T-helper 2 cell (primary cell): ENCODE data around the gene ZNF8.
"Not testable (repeated sequence)": the region's sequence is repeated elsewhere in the genome, so short reads cannot be mapped to it uniquely, and the experiment has no call there.

ENCODE experiments used
- DNase-seq, 5 experiments: peaks; one replicate each; pipeline versions ENCODE4 v3.0.0 to v3.0.0-alpha.2; 2012 to 2022
- total RNA-seq, 2 donors: gene quantifications; one replicate each; lab custom pipeline; 2026; lab: John Stamatoyannopoulos, UW

ZNF8 gene
- 12.6 to 15.3 reads per million in 2 donors for total RNA-seq

GRCh38 chr19:58278541-58279041 is at the start of gene ZNF8:
ZNF8 (plus strand) TSS chr19:58278955; CDS start chr19:58279082, 127 bp downstream.
- peak; percentile 87 to 100 (median 94) for DNase-seq

GRCh38 chr19:58229255-58229639 is 49.5 kb upstream of the ZNF8 start:
- peak in 1 of 5 experiments; percentile 30 for DNase-seq

GRCh38 chr19:58237324-58237723 is 41.4 kb upstream of the ZNF8 start:
- DNase-seq, result no peak

DNA sequence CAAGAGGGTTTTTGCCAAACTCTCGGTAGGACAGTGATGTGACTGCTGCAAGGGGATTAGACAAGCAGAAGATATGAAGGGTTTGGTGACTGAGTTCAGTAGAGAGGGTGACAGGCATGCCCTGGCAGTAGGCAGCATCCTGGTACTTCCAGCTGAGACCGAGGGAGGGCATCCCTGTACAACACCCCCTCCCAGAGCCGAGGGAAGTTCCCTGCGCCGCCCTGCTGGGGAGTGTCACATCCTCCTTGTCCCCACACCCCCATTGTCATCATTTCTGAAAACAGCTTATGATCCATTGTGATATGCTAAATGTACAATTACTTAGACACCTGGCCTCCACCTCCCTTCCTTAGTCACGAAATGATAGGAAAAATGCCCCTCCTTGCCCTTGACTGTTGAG is 35.4 kb upstream of the ZNF8 start:
- no peak for DNase-seq

DNA sequence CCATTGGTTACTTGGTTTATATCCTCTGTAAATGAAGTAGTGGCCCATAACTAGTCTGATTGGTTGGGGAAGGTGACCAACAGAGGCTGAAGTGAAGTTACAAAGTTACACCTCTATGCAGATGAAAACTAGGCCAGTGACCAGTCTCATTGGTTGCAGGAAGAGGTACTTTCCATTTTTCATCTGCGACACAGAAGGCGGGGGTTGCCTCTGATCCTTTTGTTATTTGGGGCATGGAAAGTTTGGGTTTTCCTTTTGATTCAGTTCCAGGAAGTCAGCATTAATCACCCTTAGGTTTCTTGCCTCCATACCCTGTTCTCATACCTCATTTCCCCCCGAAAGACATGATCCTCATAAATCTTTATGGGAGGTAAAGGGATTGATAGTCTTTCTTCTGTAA is 29.9 kb upstream of the ZNF8 start:
- no peak for DNase-seq

DNA sequence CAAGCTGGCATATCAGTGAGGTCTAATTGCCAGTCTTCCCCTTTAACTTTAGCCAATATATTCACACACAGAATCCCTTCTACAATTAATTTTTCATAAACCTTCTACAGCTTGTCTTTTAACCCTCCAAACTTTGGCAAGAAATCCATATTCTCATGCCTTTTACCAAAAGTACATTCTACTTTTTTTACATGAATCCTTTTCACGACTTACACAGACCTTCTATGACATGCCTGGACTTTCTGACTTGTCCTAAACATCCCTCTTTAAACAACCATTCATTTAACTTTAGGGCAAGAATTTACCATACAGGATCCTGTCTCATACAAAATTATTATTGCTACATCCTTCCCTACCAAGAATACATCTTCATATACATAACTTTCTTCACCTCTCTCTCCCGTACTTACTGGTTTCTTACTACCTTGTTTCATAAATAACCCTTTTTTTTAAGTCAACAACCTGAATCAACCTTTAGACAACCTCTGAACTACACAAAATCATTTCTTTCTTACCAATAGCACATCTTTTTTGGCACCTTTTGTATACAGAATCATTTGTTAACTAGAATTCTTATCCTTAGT is 26.6 kb upstream of the ZNF8 start:
- peak in 1 of 5 experiments; percentile 22 for DNase-seq

GRCh38 chr19:58258259-58258658 is 20.5 kb upstream of the ZNF8 start:
- DNase-seq, result not testable (repeated sequence)

GRCh38 chr19:58261600-58261967 is 17.2 kb upstream of the ZNF8 start:
- DNase-seq, result peak in 1 of 5 experiments; percentile 10

GRCh38 chr19:58261968-58262921 is 16.5 kb upstream of the ZNF8 start:
- DNase-seq, result peak in 1 of 5 experiments; percentile 6

- no peak for DNase-seq
Observed at GRCh38 chr19:58262922-58263296, 15.8 kb upstream of the ZNF8 start.

- no peak for DNase-seq
Observed at GRCh38 chr19:58265100-58265499, 13.7 kb upstream of the ZNF8 start.

DNA sequence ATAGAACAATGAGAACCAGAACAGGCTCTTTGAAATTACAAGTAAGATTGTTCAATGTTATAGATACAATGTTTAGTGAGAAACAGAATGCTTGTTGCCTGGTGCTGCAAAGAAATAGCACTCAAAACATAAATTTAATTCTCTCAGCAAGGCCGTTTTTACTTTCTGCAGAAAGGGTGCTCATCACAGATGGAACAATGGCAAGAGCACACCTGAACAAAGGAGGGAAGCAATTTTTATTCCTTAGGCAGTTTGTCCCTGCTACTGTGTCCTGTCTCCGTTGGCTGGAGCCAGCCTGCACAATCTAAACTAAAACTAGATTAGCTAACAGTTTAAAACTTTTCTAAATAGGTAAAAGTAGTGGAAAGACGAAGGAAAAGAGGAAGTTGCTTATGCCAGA is 10.4 kb upstream of the ZNF8 start:
- DNase-seq, result no peak

DNA sequence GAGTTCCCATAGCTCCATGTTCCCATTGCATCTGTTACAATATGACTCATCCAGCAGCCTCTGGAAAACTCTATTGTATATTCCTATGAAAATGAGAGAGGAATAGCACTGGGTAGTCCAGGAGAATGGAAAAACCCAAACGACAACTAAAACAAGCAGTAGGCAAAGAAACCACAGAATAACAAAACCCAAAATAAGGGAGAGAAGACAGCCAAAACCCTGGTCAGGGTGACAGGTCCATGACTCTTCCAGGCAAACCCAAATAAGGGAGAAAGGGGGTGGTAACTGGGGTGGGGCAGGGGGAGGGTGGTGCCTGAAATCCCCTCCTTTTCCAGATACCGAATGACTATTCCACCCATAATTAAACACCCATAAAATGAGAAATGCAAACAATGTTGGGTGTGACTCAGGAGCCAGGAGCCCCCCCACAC is 4.0 kb upstream of the ZNF8 start:
- DNase-seq, result no peak

- DNase-seq, result no peak
Observed at GRCh38 chr19:58275564-58275963, 3.2 kb upstream of the ZNF8 start.

- no peak for DNase-seq
Observed at GRCh38 chr19:58277197-58277596, 1.6 kb upstream of the ZNF8 start.

- no peak for DNase-seq
Observed at GRCh38 chr19:58277748-58278540, 811 bp upstream of the ZNF8 start.

GRCh38 chr19:58279042-58279924 is 528 bp downstream of the ZNF8 start:
- DNase-seq, result peak; percentile 4 to 41 (median 17)

DNA sequence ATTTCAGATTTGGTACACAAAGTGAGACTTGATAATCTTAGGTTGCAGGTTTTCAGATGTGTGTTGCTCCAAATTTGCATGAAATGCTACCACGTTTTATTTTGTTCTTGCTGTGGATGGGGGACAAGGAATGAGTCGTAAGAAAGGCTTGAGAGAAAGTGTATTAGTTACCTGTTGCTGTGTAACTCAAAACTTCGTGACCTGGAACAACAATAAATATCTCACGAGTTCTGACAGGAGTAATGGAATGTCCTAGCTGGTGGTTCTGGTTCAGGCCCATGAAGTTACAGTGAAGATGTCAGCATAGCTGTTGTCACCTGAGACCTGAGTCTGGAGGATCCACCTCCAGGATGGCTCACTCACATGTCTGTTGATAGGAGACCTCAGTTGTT is 1.2 kb downstream of the ZNF8 start:
- no peak for DNase-seq

GRCh38 chr19:58284199-58284598 is 5.4 kb downstream of the ZNF8 start:
- DNase-seq, result no peak

DNA sequence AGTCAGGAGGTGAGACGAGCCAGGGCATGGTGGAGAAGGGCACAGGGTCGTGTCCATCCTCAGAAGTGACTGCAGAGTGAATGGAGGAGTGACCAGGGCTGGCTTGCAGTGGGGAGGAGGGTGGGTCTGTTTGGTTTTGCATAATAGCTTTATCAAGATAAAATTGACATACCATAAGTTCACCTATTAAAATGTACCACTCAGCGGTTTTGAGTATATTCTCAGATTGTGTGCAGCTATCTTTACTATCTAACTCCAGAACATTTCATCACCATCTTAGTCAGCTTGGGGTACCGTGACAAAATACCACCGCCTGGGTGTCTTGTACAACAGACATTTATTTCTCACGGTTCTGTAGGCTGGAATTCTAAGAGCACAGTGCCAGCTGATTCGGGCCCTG is 13.2 kb downstream of the ZNF8 start:
- DNase-seq, result no peak

DNA sequence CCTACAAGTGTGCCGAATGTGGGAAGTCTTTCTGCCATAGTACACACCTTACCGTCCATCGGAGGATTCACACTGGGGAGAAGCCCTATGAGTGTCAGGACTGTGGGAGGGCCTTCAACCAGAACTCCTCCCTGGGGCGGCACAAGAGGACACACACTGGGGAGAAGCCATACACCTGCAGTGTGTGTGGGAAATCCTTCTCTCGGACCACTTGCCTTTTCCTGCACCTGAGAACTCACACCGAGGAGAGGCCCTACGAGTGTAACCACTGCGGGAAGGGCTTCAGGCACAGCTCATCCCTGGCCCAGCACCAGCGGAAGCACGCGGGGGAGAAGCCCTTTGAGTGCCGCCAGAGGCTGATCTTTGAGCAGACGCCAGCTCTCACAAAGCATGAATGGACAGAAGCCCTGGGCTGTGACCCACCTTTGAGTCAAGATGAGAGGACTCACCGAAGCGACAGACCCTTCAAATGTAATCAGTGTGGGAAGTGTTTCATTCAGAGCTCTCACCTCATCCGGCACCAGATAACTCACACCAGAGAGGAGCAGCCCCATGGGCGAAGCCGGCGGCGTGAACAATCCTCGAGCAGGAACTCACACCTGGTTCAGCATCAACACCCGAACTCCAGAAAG is 16.1 kb downstream of the ZNF8 start:
- DNase-seq, result no peak
